Measurements from ENCODE around the gene CEP164. TPM values are rescaled to one million over a fixed set of nuclear protein-coding genes. Genes with fewer than 3 reads are reported as not detected.
"Not testable (repeated sequence)": the region's sequence is repeated elsewhere in the genome, so short reads cannot be mapped to it uniquely, and the experiment has no call there.

The CEP164 gene
- total RNA-seq, 2 experiments from 2014 or later, result 29.3 to 32.6 TPM

DNA sequence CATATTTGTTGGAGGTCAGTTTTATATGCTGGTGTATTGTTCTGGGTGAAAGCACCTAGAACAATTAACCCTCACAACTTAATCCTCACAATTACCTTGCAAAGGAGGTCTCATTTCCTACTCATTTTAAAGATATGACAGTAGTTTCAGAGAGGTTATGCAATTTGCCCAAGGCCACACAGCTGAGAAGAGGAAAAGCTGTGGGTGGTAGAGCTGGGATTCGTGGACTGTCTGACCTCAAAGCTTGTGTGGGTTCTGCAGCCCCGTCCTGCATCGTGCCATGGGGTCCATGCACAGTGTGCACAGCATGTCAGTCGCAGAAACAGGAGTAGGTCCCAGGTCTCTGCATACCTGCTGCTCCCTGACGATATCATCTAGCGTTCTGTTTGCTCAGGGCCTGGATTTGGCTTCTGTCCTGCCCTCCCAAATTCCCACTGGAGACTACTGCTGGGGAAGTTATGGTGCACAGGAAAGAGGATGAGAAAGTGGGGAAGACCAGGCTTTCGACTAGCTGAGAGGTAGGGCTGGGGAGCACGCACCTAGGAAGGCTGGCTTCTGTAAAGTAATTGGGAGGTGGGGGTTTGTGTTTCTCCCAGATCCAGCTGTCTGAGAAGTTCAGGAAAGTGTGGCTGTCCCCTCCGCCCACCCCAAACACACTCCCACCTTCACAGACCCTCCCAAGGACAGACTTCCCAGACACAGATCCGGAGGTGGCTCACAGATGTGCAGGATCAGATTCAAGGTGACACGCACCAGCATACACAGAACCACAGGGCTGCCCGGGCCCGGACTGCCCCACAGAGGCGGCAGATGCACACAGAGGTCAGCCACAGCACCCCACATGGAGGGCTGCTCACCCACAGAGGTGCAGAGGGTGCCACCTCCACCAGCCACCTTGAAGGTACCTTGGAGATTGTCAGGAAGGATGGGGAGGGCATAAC is 13.6 kb upstream of the CEP164 start:
- Mint-ChIP-seq H3K9me3 (no peaks in the 10 kb centered on the region), H3K4me1 (ENCODE audit: low read depth) (peaks cover 12% of the 10 kb centered on the region), H3K27me3 (peaks cover 11% of the 10 kb centered on the region), H3K4me3 (peak overlapping the region; percentile 59), H3K36me3 (no peaks in the 10 kb centered on the region), H3K27ac (no peak overlapping the region)
- DNase-seq, result no peak
- POLR2A ChIA-PET, result no interaction called here
- intact Hi-C loops (cut with micrococcal nuclease), result no loop called here
- CTCF ChIA-PET, result no interaction called here

GRCh38 chr11:117314840-117315239 is 12.8 kb upstream of the CEP164 start:
- Mint-ChIP-seq H3K27ac (no peak overlapping the region), H3K27me3 (peaks cover 11% of the 10 kb centered on the region), H3K4me3 (peak overlapping the region; percentile 59), H3K9me3 (no peaks in the 10 kb centered on the region), H3K36me3 (no peaks in the 10 kb centered on the region), H3K4me1 (ENCODE audit: low read depth) (peaks cover 12% of the 10 kb centered on the region)
- POLR2A ChIA-PET, result interaction anchor here (1.8 kb wide), 1 partner anchor 21 kb away, joined by 4 read pairs; no protein-coding TSS in a partner anchor
- no peak for DNase-seq
- intact Hi-C loops (cut with micrococcal nuclease), result no loop called here
- CTCF ChIA-PET, result no interaction called here

GRCh38 chr11:117315285-117316196 is 12.1 kb upstream of the CEP164 start:
- Mint-ChIP-seq H3K27me3 (peaks cover 11% of the 10 kb centered on the region), H3K4me1 (ENCODE audit: low read depth) (peaks cover 12% of the 10 kb centered on the region), H3K36me3 (no peaks in the 10 kb centered on the region), H3K27ac (no peak overlapping the region), H3K9me3 (no peaks in the 10 kb centered on the region), H3K4me3 (peak overlapping the region; percentile 72)
- ChIA-PET CTCF (no interaction called here), POLR2A (interaction anchor here (1.8 kb wide), 1 partner anchor 21 kb away, joined by 4 read pairs; no protein-coding TSS in a partner anchor)
- peak; percentile 34 for DNase-seq
- intact Hi-C loops (cut with micrococcal nuclease), result no loop called here

DNA sequence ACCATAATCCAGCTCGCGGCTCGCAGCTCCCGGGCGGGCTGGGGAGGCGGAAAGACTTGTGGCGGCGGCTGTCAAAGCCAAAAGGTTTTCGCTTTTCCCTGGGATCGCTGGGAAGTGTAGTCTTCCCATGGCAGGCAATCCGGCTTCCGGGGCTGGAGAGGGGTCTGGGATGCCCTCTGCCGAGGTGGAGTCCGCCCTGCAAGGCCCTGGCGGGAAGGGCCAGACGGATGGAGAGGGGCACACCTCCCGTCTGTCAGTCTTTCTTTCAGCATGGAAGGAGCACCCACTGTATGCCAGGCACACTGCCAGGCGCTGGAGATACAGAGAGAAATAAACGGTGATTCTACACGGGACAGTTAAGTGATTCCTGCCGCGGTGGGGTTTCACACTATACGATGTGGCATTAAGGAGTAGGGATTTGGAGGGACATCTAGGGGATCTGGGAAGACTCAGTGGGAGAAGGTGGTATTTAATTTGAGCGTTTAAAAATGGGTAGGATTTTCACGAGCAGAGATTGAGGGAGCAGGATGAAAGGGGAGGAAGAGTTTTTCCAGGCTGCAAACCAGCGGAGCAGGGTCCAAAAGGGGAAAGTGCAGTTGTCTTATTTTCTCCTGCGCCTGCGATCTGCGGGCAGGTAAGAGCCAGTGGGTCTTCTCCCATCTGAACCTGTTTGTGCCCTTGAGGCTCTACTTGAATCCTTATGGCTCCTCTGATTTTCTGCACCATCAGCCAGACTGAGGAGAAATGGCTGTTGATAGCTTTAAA is 11.3 kb upstream of the CEP164 start, which contains the start of gene BACE1:
Gene BACE1, minus strand, starts transcription at position 60 of the 765 bp plus-strand sequence. CDS start 461 bp downstream, outside the sequence.
- peak; percentile 40 for DNase-seq
- peak within 1 kb of the TSS; percentile 72 for H3K4me3 Mint-ChIP-seq
- H3K9me3 Mint-ChIP-seq, result no peaks in the 10 kb centered on the region
- H3K27me3 Mint-ChIP-seq, result peaks cover 11% of the 10 kb centered on the region
- ChIA-PET POLR2A (interaction anchor here (1.8 kb wide), 1 partner anchor 20 kb away, joined by 4 read pairs; no protein-coding TSS in a partner anchor), CTCF (no interaction called here)
- no peak within 1 kb of the TSS for H3K27ac Mint-ChIP-seq
- no peaks in the 10 kb centered on the region for H3K36me3 Mint-ChIP-seq
- intact Hi-C loops (cut with micrococcal nuclease), result no loop called here
- H3K4me1 Mint-ChIP-seq (ENCODE audit: low read depth), result peaks cover 12% of the 10 kb centered on the region

DNA sequence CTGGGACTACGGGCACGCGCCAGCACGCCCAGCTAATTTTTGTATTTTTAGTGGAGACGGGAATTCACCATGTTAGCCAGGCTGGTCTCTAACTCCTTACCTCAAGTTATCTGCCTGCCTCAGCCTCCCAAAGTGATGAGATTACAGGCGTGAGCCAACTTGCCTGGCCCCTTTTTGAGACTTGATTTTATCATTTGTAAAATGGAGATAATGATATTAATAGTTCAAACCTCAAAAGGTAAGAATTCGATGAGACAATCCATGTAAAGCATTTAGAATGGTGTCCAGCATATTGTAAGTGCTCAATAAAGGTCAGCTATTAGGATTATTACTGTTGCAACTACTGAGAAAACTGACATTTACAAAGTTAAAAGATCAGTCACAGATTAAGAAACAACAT is 8.9 kb upstream of the CEP164 start:
- CTCF ChIA-PET, result interaction anchor here (0.9 kb wide), 1 partner anchor 92 kb away, joined by 3 read pairs; no protein-coding TSS in a partner anchor
- peaks cover 11% of the 10 kb centered on the region for H3K27me3 Mint-ChIP-seq
- no peak for DNase-seq

DNA sequence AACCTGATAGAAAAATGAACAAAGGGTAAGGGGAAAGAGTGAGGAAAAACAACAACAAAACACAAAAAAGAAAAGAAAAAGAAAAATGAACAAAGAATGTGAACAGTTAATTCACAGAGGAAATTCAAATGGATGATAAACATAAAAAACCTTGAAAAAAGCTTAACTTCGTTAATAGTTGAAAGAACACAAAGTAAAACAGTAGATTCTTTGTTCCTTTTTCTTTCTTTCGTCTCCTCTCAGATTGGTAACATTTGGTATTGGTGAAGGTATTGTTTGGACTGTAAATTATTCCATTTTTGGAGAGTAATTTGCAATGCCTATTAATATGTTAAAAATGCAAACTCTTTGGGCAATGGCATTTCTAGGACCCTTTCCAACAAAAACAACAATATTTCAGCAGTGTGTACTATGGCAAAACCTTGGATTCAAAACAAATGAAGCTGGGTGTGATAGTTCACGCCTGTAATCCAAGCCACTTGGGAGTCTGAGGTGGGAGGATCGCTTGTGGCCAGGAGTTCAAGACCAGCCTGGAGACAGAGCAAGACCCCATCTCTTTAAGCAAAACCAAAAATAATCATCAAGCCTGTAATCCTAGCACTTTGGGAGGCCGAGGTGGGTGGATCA is 8.3 kb upstream of the CEP164 start:
- Mint-ChIP-seq H3K27me3 (peaks cover 11% of the 10 kb centered on the region), H3K9me3 (no peaks in the 10 kb centered on the region), H3K4me3 (no peak overlapping the region), H3K27ac (no peak overlapping the region), H3K36me3 (no peaks in the 10 kb centered on the region), H3K4me1 (ENCODE audit: low read depth) (peaks cover 12% of the 10 kb centered on the region)
- intact Hi-C loops (cut with micrococcal nuclease), result no loop called here
- DNase-seq, result no peak
- ChIA-PET CTCF (interaction anchor here (0.7 to 0.9 kb wide), 4 partner anchors 13 to 852 kb away, joined by 3 to 4 read pairs (median 4); no protein-coding TSS in a partner anchor), POLR2A (no interaction called here)

More for the DNA sequence above, 8.9 kb upstream of the CEP164 start:
- intact Hi-C loops (cut with micrococcal nuclease), result no loop called here
- Mint-ChIP-seq H3K9me3 (no peaks in the 10 kb centered on the region), H3K27ac (no peak overlapping the region), H3K36me3 (no peaks in the 10 kb centered on the region), H3K4me1 (ENCODE audit: low read depth) (peaks cover 12% of the 10 kb centered on the region), H3K4me3 (no peak overlapping the region)
- POLR2A ChIA-PET, result interaction anchor here (0.7 kb wide), 1 partner anchor 31 kb away, joined by 3 read pairs; no protein-coding TSS in a partner anchor

DNA sequence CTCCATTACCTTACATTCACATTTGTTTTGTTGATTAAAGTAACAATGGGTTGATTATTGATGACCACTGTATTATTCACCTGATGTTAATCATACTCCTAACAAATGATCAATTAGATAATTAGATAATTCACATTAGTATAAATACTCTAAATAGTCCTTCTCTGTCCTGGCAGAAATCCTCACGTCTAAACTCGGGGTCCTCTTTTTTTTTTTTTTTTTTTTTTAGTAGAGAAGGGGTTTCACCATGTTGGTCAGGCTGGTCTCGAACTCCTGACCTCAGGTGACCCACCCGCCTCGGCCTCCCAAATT is 443 bp upstream of the CEP164 start:
- H3K4me1 Mint-ChIP-seq (ENCODE audit: low read depth); H3K27me3 Mint-ChIP-seq; H3K27ac Mint-ChIP-seq; H3K36me3 Mint-ChIP-seq; DNase-seq; H3K9me3 Mint-ChIP-seq: not testable (repeated sequence)
- H3K4me3 Mint-ChIP-seq, result peak overlapping the region; percentile 53
- CTCF ChIA-PET, result interaction anchor here (0.6 to 2.3 kb wide), 6 partner anchors 29 to 657 kb away, joined by 3 to 14 read pairs (median 4); partner anchors contain the start of genes PCSK7 and RNF214
- intact Hi-C loops (cut with micrococcal nuclease), result loop anchor here (1.0 kb wide), 1 partner anchor 95 kb away; the partner anchor contains the start of genes PCSK7 and RNF214
- POLR2A ChIA-PET, result interaction anchor here (0.5 to 2.1 kb wide), 3 partner anchors 97 to 183 kb away, joined by 3 to 17 read pairs (median 3); partner anchors contain the start of genes PAFAH1B2 and PCSK7

DNA sequence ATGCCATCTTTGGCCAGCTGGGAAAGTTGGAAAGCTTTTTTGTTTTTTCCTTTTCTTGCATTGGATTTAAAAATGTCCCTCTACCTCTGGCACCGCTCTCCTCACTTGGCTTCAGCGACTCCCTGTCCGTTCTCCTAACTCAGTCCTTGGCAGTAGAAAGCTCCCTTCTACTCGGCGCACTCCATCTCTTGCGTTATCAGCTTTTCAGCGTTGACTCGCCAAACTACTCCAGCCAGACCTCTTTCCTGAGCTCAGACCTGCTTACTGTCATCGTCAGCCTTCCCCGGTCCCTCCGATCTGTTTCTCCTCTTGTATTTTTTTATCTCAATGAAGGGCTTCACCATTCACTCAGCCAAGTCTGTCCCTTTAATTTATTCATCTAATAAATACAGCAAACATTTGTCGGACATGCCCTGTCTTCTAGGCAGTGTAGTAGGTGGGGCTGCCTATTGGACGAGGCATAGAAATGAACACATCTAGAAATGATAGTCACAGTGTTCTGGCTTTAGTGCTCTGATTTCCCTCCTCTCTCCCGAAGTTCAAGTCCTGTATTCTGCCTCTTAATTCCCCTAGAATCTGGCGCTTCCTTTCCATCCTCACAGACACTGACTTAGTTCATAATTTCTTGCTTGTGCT is 839 bp downstream of the CEP164 start:
- H3K27ac Mint-ChIP-seq, result no peak overlapping the region
- ChIA-PET POLR2A (interaction anchor here (1.1 to 2.1 kb wide), 3 partner anchors 83 to 184 kb away, joined by 3 to 17 read pairs (median 3); partner anchors contain the start of genes PAFAH1B2 and PCSK7), CTCF (interaction anchor here (1.3 to 2.3 kb wide), 4 partner anchors 30 to 101 kb away, joined by 3 to 14 read pairs (median 6); partner anchors contain the start of genes PCSK7 and RNF214)
- peaks cover 5% of the 10 kb centered on the region for H3K4me1 Mint-ChIP-seq (ENCODE audit: low read depth)
- intact Hi-C loops (cut with micrococcal nuclease), result no loop called here
- H3K36me3 Mint-ChIP-seq, result peaks cover 3% of the 10 kb centered on the region
- no peak for DNase-seq
- no peaks in the 10 kb centered on the region for H3K9me3 Mint-ChIP-seq
- no peaks in the 10 kb centered on the region for H3K27me3 Mint-ChIP-seq
- H3K4me3 Mint-ChIP-seq, result no peak overlapping the region

DNA sequence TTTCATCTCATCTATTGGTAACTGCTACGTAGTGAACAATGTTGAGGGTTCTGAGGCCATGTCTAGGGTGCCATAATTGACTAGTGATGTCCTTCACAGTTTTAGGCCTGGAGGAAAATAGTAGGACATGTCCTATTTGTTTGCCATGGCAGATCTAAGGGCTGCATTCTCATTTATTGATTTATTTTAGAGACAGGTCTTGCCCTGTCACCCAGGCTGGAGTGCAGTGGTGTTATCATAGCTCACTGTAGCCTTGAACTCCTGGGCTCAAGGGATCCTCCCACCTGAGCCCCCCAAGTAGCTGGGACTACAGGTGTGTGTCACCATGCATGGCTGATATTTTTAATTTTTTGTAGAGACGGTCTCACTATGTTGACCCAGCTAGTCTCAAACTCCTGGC is 5.2 kb downstream of the CEP164 start:
- peaks cover 5% of the 10 kb centered on the region for H3K4me1 Mint-ChIP-seq (ENCODE audit: low read depth)
- CTCF ChIA-PET, result no interaction called here
- no peaks in the 10 kb centered on the region for H3K9me3 Mint-ChIP-seq
- DNase-seq, result no peak
- H3K27me3 Mint-ChIP-seq, result no peaks in the 10 kb centered on the region
- H3K27ac Mint-ChIP-seq, result no peak overlapping the region
- no peak overlapping the region for H3K4me3 Mint-ChIP-seq
- POLR2A ChIA-PET, result no interaction called here
- intact Hi-C loops (cut with micrococcal nuclease), result no loop called here
- peaks cover 3% of the 10 kb centered on the region for H3K36me3 Mint-ChIP-seq

DNA sequence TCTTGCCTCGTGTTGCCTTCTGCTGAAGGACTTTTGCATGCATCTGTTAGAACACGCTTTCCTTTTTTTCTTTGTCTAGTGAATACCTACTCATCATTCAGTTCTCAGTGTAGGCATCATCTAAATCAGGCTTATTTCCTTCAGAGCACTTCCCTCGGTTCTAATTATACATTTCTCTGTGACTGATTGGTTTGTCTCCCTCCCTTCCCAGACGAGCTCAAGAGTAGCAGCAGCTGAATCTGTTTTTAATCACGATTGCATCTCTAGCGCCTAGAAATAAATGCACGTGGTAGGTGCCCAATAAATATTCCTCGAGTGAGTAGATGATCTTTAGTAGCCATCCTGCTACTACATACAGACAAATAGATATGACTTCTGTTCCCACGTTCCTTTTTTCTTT is 6.3 kb downstream of the CEP164 start:
- Mint-ChIP-seq H3K36me3 (peaks cover 6% of the 10 kb centered on the region), H3K9me3 (no peaks in the 10 kb centered on the region), H3K4me3 (no peak overlapping the region), H3K27me3 (no peaks in the 10 kb centered on the region), H3K4me1 (ENCODE audit: low read depth) (peaks cover 5% of the 10 kb centered on the region), H3K27ac (no peak overlapping the region)
- ChIA-PET POLR2A (no interaction called here), CTCF (no interaction called here)
- intact Hi-C loops (cut with micrococcal nuclease), result no loop called here
- DNase-seq, result no peak

Data from activated CD4-positive, alpha-beta memory T cell treated with anti-CD3 and anti-CD28 coated beads for 36 hours (primary cell).